GM19467 (cell line): ENCODE measurements around the gene WSB2.
"Not testable (repeated sequence)": the region's sequence is repeated elsewhere in the genome, so short reads cannot be mapped to it uniquely, and the experiment has no call there.

ENCODE experiments used
- ATAC-seq: cut with Tn5 transposase; IDR thresholded peaks from one replicate; pipeline ENCODE4 v1.9.1; 2021; ENCODE audit warnings: mild to moderate bottlenecking, moderate library complexity; ENCODE audit not compliant: unreplicated experiment

Gene WSB2

GRCh38 chr12:118061011-118061872 is at the start of gene WSB2:
TSS of gene WSB2 (minus strand) at chr12:118061179. CDS start at chr12:118061048, 131 bp downstream.
- no peak for ATAC-seq

- ATAC-seq, result no peak
Measured at GRCh38 chr12:118109088-118109487, 48.1 kb upstream of the WSB2 start.

DNA sequence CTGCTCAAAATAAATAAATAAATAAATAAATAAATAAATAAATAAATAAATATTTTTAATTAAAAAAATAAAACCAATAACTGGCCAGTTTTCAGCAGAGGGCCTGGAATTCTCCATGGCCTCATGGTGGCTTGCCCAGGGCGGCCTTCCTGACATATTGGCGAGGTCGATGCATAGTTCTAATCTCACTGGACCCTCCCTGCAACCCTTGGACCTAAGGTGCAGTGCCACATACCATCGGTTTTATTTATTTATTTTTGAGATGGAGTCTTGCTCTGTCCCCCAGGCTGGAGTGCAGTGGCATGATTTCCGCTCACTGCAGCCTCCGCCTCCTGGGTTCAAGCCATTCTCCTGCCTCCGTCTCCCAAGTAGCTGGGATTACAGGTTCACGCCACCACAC is 46.7 kb upstream of the WSB2 start:
- ATAC-seq, result no peak

GRCh38 chr12:118107011-118107410 is 46.0 kb upstream of the WSB2 start:
- ATAC-seq, result no peak

- ATAC-seq, result no peak
Measured at GRCh38 chr12:118103601-118104382, 42.8 kb upstream of the WSB2 start, which contains the start of gene VSIG10. TSS of gene VSIG10 (minus strand) at chr12:118104011. CDS start at chr12:118103671, 340 bp downstream.

GRCh38 chr12:118103201-118103600 is 42.2 kb upstream of the WSB2 start:
- ATAC-seq, result no peak

DNA sequence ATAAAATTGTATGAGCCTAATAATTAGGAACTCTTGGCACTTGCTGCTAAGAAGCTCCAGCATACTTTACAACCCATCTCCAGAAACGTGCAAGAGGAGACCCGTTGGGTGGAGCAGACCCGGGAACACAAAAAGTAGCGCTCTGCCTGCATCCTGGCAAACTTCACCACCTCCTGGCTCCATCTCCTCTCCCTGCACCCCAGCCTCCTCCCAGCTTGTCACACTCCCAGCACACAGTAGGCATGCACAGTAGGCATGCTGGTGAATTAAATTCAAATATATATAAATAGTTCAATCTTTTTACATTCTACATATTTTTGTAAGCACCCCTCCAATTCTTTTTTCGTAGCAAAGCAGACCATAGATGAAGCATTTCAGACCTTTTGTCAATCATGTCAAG is 41.6 kb upstream of the WSB2 start:
- ATAC-seq, result no peak

DNA sequence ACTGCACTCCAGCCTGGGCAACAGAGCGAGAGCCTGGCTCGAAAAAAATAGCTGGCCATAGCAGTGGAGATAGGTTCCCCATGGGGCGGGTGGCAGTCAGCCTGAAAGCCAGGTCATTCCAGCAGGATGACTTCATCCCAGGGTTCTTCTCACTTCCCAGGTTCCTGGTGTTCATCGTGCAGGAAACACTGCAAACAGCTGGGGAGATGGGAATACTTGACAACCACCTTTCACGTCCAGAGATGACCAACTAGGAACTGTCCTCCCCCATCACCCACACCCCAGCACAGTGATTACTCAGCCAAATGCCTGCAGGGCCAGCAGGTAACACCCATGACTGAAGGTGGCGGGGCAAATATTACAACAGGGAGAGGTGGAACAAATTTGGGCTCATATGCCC is 41.1 kb upstream of the WSB2 start:
- no peak for ATAC-seq

GRCh38 chr12:118101051-118101450 is 40.1 kb upstream of the WSB2 start:
- no peak for ATAC-seq

DNA sequence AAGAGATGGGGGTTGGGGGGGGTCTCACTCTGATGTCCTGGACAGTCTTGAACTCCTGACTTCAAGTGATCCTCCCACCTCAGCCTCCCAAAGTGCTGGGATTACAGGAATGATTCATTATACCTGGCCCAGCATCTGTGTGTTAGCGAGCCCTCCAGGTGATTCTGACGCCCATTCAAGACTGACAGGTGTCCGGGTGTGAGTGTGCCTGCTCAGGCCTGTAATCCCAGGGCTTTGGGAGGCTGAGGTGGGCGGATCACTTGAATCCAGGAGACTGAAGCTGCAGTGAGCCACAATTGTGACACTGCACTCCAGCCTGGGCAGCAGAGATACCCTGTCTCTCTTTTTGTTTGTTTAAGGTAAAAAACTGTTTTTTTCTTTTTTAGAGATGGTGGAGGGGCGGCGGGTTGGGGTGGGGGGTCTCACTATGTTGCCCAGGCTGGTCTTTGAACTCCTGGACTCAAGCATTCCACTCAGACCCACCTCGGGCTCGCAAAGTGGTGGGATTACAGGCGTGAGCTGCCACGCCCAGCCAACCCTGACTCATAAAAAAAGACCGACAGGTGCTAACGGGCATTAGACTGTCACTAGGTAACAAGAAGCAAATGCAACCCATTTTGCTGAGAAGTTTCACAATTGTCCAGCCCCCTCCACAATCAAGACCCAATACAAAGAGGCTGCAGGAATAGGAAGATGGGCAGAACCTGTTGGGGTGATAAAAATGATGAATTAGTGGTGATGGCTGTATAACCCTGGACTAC is 38.1 kb upstream of the WSB2 start:
- ATAC-seq, result no peak

GRCh38 chr12:118098401-118098800 is 37.4 kb upstream of the WSB2 start:
- ATAC-seq, result no peak

- no peak for ATAC-seq
Measured at GRCh38 chr12:118094039-118094438, 33.1 kb upstream of the WSB2 start.

GRCh38 chr12:118089782-118090181 is 28.8 kb upstream of the WSB2 start:
- no peak for ATAC-seq

GRCh38 chr12:118082161-118082560 is 21.2 kb upstream of the WSB2 start:
- no peak for ATAC-seq

DNA sequence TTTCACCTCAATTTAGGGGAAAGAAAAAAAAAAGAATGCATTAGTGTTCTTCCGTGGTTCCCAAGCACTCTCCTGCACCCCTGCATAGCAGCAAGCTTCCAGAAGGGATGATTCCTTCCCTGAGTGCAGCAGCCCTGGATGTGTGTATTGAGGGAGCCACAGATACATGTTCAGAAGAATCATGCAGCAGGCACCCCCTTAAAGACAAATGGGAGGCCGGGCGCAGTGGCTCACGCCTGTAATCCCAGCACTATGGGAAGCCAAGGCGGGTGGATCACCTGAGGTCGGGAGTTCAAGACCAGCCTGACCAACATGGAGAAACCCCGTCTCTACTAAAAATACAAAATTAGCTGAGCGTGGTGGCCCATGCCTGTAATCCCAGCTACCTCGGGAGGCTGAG is 20.5 kb upstream of the WSB2 start:
- not testable (repeated sequence) for ATAC-seq

GRCh38 chr12:118073768-118074167 is 12.8 kb upstream of the WSB2 start:
- no peak for ATAC-seq

GRCh38 chr12:118070650-118071049 is 9.7 kb upstream of the WSB2 start:
- ATAC-seq, result no peak

DNA sequence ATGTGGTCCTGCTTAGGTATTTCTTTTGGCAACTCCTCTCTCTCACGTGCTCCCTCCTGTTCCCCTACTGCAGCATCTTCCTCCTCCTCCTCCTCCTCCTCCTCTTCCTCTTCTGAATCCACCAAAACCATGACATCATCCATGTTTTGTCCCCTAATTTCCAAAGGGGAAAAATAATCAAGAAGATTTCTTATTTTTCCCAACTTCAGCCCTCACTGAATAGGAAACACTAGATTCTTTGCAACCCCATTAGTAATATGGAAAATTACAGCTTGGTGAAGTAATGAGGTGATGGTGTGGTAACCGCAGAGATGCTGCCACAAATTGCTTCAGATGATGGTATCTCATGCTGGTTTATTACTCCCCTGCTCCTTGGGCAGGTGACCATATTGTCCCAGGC is 7.5 kb upstream of the WSB2 start:
- ATAC-seq, result no peak

DNA sequence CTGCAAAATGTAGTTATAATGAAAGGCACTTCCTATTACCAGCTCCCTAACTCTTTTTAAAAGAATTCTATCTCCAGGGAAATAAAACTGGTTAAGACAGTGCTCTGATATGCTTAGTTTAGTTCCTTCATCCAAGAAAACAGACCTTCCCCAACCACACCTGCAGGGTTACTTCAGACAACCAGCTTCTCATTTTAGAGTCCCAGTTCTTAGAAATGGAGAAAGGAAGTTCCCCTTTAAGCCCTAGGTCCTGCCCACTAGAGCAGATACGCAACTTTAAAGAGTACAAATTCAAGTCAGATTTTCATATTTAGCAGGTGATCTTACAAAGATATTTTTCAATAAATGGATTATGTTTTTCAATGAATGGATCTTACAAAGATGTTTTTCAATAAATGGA is 4.4 kb upstream of the WSB2 start:
- no peak for ATAC-seq

DNA sequence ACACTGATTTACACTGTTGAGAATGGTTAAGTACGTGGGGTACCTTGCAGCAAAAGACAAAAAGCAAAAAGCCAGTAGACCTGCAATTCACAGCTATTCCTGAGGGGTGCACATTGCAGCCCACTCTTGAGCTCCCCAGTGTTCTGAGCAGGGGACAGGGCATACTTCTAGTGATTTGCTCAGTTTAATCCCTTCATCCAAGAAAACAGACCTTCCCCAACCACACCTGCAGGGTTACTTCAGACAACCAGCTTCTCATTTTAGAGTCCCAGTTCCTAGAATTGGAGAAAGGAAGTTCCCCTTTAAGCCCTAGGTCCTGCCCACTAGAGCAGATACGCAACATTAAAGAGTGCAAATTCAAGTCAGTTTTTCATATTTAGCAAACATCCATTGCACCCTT is 3.6 kb upstream of the WSB2 start:
- ATAC-seq, result no peak
